OCI-LY3 (cell line): ENCODE measurements around the gene SAC3D1.

ENCODE experiments used
- EZH2phosphoT487 ChIP-seq: fragments of 200-600 bp; shearing (Covaris generic); IDR thresholded peaks from 2 replicates; pipeline ENCODE4 v1.6.1; 2018; ENCODE audit warnings: antibody characterized with exemption, mixed run types, low read depth
- TF ChIP-seq, protein P1 (sequence below): fragments of 200-600, 300-600 bp; sonication (generic); IDR thresholded peaks from 2 replicates; pipeline ENCODE4 v1.5.1; 2014; ENCODE audit warnings: antibody characterized with exemption, low read length, low read depth

DNA sequence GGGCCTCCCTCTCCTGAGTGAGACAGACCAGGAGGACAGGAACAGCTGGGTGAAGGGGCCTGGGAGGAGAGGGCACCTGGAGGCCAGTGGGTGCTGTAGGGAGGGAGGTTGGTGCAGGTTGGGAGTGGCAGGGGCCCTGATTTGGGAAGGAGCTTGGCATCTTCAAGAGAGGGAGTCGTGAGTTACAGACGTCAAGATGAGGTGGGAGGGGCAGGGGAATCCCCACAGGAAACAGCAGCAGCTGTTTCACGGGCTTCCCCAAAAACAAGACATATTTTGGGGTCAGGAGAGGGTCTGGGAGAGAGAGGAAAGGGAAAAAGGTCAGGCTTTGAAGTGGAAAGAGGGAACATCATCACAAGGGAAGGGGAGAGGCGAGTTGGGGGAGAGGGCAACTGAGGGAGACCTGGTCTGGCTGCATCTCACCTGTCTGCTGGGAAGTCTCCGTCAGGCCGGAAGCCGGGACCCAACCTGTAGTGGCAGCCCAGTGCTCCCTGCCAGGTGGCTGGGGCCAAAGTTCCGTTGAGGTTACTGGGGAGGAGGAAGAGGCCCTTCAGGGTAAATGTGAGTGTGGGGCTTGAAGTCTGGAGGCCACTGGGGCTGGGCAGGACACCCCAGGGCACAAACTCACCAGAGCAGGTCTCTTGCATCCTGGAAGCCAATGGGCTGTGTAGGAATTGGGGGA lies 13.0 kb downstream of the SAC3D1 start:
- TF ChIP-seq, protein P1, sequence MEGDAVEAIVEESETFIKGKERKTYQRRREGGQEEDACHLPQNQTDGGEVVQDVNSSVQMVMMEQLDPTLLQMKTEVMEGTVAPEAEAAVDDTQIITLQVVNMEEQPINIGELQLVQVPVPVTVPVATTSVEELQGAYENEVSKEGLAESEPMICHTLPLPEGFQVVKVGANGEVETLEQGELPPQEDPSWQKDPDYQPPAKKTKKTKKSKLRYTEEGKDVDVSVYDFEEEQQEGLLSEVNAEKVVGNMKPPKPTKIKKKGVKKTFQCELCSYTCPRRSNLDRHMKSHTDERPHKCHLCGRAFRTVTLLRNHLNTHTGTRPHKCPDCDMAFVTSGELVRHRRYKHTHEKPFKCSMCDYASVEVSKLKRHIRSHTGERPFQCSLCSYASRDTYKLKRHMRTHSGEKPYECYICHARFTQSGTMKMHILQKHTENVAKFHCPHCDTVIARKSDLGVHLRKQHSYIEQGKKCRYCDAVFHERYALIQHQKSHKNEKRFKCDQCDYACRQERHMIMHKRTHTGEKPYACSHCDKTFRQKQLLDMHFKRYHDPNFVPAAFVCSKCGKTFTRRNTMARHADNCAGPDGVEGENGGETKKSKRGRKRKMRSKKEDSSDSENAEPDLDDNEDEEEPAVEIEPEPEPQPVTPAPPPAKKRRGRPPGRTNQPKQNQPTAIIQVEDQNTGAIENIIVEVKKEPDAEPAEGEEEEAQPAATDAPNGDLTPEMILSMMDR = no peak
- TF ChIP-seq EZH2phosphoT487 = no peak
